Lower leg skin (tissue), 4 donors: ENCODE measurements around the gene TAPT1. TPM values are rescaled to one million over a fixed set of nuclear protein-coding genes. Genes with fewer than 3 reads are reported as not detected.

Experiments used
- DNase-seq, 2 donors: peaks; one replicate each; pipeline ENCODE4 v3.0.0-alpha.2; 2019; ENCODE audit warnings: low spot score in 2 of 2
- H3K4me3 ChIP-seq: fragments of 200-600 bp; sonication (generic); 2 replicates; pipeline ENCODE4 v1.5.1; 2017; ENCODE audit warnings: mild to moderate bottlenecking, low read depth; ENCODE audit not compliant: poor library complexity, severe bottlenecking
- CTCF ChIP-seq, 3 donors: fragments of 450-650 bp; IDR thresholded peaks; one replicate each; pipeline ENCODE4 v1.5.1; 2016; ENCODE audit warnings: antibody characterized with exemption in 3 of 3, mild to moderate bottlenecking in 3 of 3, moderate library complexity in 2 of 3
- POLR2A ChIP-seq, 2 donors: fragments of 450-650 bp; IDR thresholded peaks; one replicate each; pipeline ENCODE4 v1.6.1; 2016 to 2017; ENCODE audit warnings: antibody characterized with exemption in 2 of 2, mild to moderate bottlenecking in 1 of 2, moderate library complexity in 1 of 2
- WGBS, 2 donors: methylation state at CpG; one replicate each; pipeline ENCODE4 v1.1.5; 2018; 5-methylcytosine and 5-hydroxymethylcytosine counted together
- intact Hi-C: fragments of 100-400 bp; cut with DNase I; formaldehyde crosslinking; loops from one replicate; pipeline ENCODE4 v1.15.0; 2023; ENCODE audit warnings: low total_unique reads
- total RNA-seq, 4 donors: library from RNA; depleted of rRNA; stranded (reverse); fragments of >200 nt; gene quantifications; one replicate each; pipeline ENCODE4 v1.1.0, GENCODE V29; 2016

TAPT1 gene
- total RNA-seq, 4 donors from 2014 or later, result 10.5 to 31.0 (median 18.7) TPM

DNA sequence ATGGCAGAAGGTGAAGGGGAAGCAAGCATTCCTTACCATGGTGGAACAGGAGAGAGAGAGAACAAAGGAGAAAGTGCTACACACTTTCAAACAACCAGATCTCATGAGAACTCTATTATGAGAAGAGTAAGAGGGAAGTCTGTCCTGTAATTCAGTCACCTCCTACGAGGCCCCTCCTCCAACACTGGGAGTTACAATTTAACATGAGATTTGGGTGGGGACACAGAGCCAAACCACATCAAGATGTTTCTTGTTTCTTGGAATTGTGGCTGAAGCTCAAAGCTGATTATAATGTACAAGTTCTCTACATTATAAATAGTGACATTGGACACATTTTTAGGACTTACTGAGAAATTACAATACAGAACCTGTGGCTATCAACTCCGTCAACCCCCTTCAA is 29.5 kb upstream of the TAPT1 start:
- DNase-seq, result no peak
- WGBS, 2 donors, result 92 to 93% methylated on average over 2 of the region's 2 CpGs
- TF ChIP-seq CTCF (IDR thresholded peaks at IDR 0.05), result no peak
- no peak for TF ChIP-seq POLR2A (IDR thresholded peaks at IDR 0.05)
- no peak overlapping the region for H3K4me3 ChIP-seq
- intact Hi-C loops, result no loop called here

DNA sequence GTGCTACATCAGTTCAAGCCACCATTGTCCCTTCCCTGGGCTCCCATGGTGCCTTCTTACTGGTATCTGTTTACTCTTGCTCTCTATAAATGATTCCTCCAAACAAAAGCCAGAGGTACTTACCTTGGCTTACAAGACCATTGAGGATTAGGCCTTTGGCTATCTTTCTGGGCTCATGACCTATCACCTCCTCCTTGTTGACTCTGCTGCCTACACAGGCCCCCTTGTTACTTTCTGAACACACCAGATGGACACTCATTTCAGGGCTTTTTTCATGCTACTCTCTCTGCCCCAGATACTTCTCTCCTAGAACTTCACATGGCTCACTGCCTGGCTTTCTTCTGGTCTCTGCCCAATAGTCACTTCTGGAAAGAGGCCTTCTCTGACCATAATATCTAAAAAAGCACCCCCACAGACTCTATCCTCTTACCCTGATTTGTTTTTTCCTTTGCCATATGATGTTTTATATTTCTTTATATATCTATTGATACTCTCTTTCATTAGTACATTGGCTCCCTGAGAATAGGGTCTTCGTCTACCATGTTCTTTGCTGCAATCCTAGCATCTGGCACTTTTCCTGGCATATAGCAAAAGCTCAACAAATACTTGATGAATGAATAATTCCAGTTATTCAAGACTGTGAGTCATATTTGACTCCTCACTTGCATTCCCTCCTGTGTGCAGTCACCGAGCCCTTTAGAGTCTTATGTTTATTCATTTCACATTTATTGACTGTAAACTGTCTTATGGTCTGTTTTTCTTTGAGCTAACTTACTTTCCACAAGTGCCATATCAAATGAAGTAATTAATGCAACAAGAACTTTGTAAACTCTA is 27.1 kb upstream of the TAPT1 start:
- no peak for DNase-seq
- TF ChIP-seq POLR2A (IDR thresholded peaks at IDR 0.05), result no peak
- TF ChIP-seq CTCF (IDR thresholded peaks at IDR 0.05), result no peak
- 61 to 78% methylated on average over 2 of the region's 2 CpGs for WGBS, 2 donors
- intact Hi-C loops, result no loop called here
- no peak overlapping the region for H3K4me3 ChIP-seq

GRCh38 chr4:16250661-16251365 is 24.5 kb upstream of the TAPT1 start:
- no peak for DNase-seq
- 88 to 93% methylated on average over 6 of the region's 6 CpGs for WGBS, 2 donors
- intact Hi-C loops, result no loop called here
- no peak for TF ChIP-seq CTCF (IDR thresholded peaks at IDR 0.05)
- no peak for TF ChIP-seq POLR2A (IDR thresholded peaks at IDR 0.05)
- H3K4me3 ChIP-seq, result no peak overlapping the region

- intact Hi-C loops, result no loop called here
- no peak for DNase-seq
- 95 to 97% methylated on average over 2 of the region's 2 CpGs for WGBS, 2 donors
- no peak overlapping the region for H3K4me3 ChIP-seq
- no peak for TF ChIP-seq POLR2A (IDR thresholded peaks at IDR 0.05)
- no peak for TF ChIP-seq CTCF (IDR thresholded peaks at IDR 0.05)
Observed at GRCh38 chr4:16248605-16249004, 22.3 kb upstream of the TAPT1 start.

- 89 to 100% methylated on average over 1 of the region's 1 CpG for WGBS, 2 donors
Observed at GRCh38 chr4:16245241-16245640, 19.0 kb upstream of the TAPT1 start.

More at GRCh38 chr4:16245241-16245640, 19.0 kb upstream of the TAPT1 start:
- DNase-seq, result no peak
- intact Hi-C loops, result no loop called here
- H3K4me3 ChIP-seq, result no peak overlapping the region
- TF ChIP-seq CTCF (IDR thresholded peaks at IDR 0.05), result no peak
- TF ChIP-seq POLR2A (IDR thresholded peaks at IDR 0.05), result no peak
